IPS-NIHi11 (cell line): ENCODE measurements around the gene HOXA6.

ENCODE experiments used
- DNase-seq: peaks from one replicate; pipeline ENCODE4 v3.0.0; 2012; ENCODE audit warnings: mixed read lengths, low spot score

The HOXA6 gene

GRCh38 chr7:27172823-27173510 lies 25.4 kb upstream of the HOXA6 start:
- DNase-seq, result peak; percentile 22

- no peak for DNase-seq
Measured at GRCh38 chr7:27172315-27172774, 24.8 kb upstream of the HOXA6 start.

- no peak for DNase-seq
Measured at GRCh38 chr7:27171637-27172314, 24.2 kb upstream of the HOXA6 start.

- DNase-seq, result no peak
Measured at GRCh38 chr7:27171325-27171636, 23.7 kb upstream of the HOXA6 start.

GRCh38 chr7:27170426-27171324 lies 23.1 kb upstream of the HOXA6 start:
- DNase-seq, result no peak

- no peak for DNase-seq
Measured at GRCh38 chr7:27169658-27170425, 22.3 kb upstream of the HOXA6 start.

- DNase-seq, result no peak
Measured at GRCh38 chr7:27168265-27168947, 20.8 kb upstream of the HOXA6 start.

- DNase-seq, result no peak
Measured at GRCh38 chr7:27167916-27168264, 20.3 kb upstream of the HOXA6 start.

- no peak for DNase-seq
Measured at GRCh38 chr7:27166531-27167505, 19.2 kb upstream of the HOXA6 start.

GRCh38 chr7:27165996-27166530 lies 18.5 kb upstream of the HOXA6 start:
- DNase-seq, result no peak

- no peak for DNase-seq
Measured at GRCh38 chr7:27165089-27165995, 17.8 kb upstream of the HOXA6 start, which contains the start of gene HOXA9. Gene HOXA9 (minus strand): TSS chr7:27165537. CDS start chr7:27165457, 80 bp downstream.

- DNase-seq, result no peak
Measured at GRCh38 chr7:27164367-27165088, 17.0 kb upstream of the HOXA6 start.

GRCh38 chr7:27164045-27164366 lies 16.4 kb upstream of the HOXA6 start:
- no peak for DNase-seq

- no peak for DNase-seq
Measured at GRCh38 chr7:27163288-27164044, 15.9 kb upstream of the HOXA6 start.

GRCh38 chr7:27162561-27163287 lies 15.2 kb upstream of the HOXA6 start:
- no peak for DNase-seq

GRCh38 chr7:27161721-27162560 lies 14.4 kb upstream of the HOXA6 start:
- DNase-seq, result no peak
